GM19397 (cell line): ENCODE measurements around the gene CTBS.
"Not testable (repeated sequence)": the region's sequence is repeated elsewhere in the genome, so short reads cannot be mapped to it uniquely, and the experiment has no call there.

Experiments
- ATAC-seq: cut with Tn5 transposase; IDR thresholded peaks from one replicate; pipeline ENCODE4 v1.9.1; 2021; ENCODE audit warnings: mild to moderate bottlenecking, moderate library complexity; ENCODE audit not compliant: unreplicated experiment

CTBS gene

GRCh38 chr1:84573967-84574842 lies at the start of gene CTBS:
Gene CTBS, minus strand, starts transcription at chr1:84574440. Its CDS starts 25 bp downstream, at chr1:84574415.
- ATAC-seq: peak; percentile 90

- no peak for ATAC-seq
Observed at GRCh38 chr1:84621553-84621952, 47.3 kb upstream of the CTBS start.

DNA sequence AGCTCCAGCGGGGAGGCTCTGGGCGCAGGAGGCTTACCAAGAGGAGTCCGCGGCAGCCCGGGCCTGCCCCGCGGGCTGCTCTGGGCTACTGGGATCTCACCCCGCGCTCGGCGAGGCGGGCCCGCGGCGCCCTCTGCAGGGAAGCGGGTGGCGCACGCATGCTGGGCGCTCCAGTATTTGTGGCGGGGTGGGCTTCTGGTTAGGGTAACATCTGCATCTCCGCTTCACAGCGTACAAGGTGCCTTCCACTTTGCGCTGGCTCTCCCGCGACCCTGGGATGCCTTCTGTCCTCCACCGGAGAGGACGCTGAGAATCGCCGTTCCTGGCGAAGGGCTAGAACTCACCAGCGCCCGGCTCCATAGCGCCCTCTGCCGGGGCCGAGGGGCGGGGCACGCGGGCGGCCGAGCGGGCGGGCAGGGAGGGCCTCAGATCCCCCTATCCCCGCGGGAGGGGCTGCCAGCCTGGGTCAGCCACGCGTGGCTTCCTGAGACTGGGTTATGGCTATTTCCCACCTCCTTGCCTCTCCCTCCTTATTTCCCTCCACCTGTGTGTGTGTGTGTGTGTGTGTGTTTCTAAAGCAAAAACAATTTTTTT lies 46.6 kb upstream of the CTBS start:
- peak; percentile 95 for ATAC-seq

DNA sequence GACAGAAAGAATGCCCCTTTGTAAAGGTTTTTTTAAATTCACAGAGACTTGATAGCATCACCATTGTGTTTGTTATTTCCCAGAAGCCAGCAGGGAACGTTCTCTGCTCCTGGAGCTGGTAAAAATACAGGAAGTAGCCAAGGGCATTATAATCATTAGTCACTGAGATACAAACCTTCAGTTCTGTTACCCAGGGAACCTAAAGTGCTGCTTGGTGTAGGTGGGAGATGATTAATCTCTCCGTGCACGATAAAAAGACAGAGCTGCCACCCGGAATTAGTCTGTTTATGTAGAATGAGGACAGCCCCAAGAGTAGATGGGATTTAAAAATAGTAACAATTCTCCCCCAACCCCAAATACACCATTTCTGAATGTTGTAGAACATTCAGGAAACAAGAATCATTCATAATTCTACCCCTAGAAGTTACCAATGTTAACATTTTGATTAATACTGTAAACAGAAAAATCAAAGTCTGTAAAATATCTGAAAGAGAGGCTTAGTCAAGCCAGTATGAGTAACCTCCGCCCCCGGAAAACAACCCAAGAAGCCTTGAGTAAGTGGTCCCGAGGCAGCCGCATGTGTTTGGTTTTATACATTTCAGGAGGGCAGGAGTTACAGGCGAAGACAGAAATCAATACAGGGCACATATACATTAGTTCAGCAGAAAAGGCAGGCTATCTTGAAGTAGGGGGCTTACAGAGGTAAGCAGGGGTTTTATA lies 45.3 kb upstream of the CTBS start:
- ATAC-seq: no peak

DNA sequence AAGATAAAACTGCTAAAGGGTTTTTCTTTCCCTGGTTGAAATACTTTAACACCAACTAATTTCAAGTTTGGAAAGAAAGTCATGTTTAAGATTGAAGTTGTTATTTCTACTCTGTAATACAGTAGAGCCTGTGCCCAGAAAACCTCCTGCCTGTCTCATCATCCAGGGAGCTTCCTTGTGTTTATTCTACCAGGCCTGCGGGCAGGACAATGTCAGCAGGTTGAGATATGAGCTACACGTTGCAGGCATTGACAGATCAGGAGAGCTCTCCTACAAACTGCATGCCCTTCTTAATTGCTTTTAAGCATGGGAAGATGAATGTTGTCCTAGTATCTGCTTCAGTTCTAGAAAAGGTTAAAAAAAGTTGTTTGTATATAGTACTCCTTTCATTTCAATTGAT lies 43.1 kb upstream of the CTBS start:
- no peak for ATAC-seq

GRCh38 chr1:84615790-84616189 lies 41.5 kb upstream of the CTBS start:
- ATAC-seq: no peak

DNA sequence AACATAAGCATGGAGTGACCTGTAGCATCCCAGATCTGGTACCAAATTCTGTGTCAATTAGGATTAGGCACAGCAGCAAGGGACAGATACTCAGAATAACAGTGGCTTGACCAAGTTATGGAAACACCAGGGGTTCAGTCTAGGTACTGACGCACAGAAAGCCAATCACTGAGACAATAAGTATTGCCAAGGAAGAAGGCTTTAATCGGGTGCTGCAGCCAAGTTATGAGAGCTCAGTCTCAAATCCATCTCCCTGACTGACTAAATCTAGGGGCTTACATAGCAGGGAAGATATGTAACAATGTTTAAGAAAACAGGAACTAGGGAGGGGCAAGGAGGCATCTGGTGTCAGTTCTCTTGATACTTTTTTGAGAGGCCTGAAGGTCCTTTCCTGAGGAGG lies 39.6 kb upstream of the CTBS start:
- no peak for ATAC-seq

GRCh38 chr1:84613026-84613425 lies 38.8 kb upstream of the CTBS start:
- no peak for ATAC-seq

- ATAC-seq: no peak
Observed at GRCh38 chr1:84611796-84612195, 37.6 kb upstream of the CTBS start.

- no peak for ATAC-seq
Observed at GRCh38 chr1:84611091-84611490, 36.9 kb upstream of the CTBS start.

- no peak for ATAC-seq
Observed at GRCh38 chr1:84606977-84607376, 32.7 kb upstream of the CTBS start.

DNA sequence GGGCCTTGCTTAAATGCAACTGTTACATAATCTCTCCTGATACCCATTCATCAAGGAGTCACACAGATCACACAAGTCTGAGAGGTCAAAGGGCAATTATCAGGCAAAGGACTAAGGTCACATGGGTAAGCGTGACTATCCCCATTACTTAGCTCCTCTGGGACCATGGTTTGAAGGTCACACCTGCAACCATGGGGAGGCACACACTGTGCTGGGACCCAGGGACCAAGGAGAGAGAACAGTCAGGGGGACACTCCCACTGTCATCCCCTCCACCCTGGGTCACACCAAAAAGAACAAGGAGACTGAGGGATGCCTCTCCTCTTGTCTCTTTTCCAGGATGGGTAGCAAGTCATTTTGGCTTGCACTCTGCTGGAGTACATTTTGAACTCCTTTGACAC lies 30.9 kb upstream of the CTBS start:
- ATAC-seq: no peak

GRCh38 chr1:84603941-84604830 lies 29.9 kb upstream of the CTBS start:
- no peak for ATAC-seq

DNA sequence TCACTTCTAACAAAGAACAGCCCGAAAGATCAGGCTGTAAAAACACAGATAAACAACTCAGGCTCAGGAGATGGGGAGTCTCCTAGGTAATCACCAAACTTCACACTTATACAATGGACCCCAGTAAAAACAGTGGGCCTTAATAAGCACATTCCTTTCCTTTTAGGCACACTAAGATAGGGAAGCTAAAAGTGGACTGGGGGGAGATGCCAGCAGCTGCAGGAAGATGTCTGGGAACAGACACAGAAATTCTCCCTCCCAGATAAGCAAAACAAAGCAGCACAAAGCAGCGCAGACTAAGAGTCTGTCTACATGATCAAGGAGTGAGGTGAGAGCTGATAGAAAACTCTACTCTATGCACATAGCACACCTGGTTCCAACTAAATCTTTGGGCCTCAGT lies 29.0 kb upstream of the CTBS start:
- no peak for ATAC-seq

GRCh38 chr1:84600796-84601195 lies 26.6 kb upstream of the CTBS start:
- ATAC-seq: no peak

DNA sequence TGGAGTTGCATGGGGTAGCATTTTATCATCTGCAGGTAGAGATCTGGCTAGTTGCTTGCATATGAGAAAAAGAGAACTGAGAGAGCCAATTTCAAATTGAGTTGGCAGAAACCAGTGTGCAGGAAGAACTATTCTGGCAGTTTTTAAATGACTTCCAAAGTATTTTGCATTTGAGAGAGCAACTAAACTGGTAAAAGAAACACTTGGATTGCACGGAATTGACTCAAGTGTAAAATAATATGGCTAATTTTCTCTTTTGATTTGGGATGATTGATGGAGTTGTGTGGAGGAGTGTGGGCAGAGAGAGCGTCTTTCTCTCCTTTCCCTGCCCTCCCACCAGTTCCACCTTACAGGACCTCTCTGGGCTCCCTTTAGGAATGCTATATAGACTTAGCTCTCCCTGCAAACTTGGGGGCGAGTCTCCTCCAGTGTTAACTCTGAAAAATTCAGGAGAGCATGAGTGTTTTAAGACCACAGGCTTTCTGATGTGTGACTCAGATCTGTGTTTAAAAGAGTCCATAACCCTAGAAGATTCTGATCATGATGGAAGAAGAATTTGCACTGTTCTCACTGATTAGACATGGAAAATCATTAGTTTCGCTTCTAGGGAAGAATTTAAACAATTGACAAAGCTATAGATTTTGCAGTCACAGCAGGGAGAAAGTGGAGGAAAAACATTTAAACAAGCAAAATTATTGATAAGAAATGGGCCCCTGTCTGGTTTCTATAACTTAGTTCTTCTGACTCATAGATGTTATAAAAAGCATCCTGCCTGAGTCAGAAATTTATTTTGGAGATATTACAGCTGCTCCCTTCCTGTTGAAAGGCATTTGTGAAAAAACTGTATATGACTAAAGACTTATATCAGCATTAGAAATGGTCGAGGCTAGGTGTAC lies 24.9 kb upstream of the CTBS start:
- peak; percentile 63 for ATAC-seq

DNA sequence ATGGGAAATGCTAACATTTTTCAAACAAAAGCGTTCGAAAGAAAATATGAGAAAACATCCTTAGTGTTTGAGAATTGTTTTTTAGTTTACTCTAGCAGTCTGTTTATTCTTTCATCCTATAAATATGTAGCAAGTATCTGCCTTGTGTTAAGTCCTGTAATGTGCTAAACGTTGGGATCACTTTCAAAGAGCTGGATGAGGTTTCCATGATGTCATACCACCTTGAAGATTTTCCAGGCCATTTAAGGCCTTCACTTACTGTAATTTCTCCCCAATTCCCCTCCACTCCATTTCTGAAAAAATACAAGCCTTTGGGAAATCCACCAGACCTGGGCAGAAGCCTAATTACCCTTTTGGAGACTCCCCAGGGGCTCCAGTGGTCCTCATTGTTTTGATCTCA lies 24.2 kb upstream of the CTBS start:
- no peak for ATAC-seq

- ATAC-seq: no peak
Observed at GRCh38 chr1:84597011-84597410, 22.8 kb upstream of the CTBS start.

GRCh38 chr1:84594959-84595358 lies 20.7 kb upstream of the CTBS start:
- not testable (repeated sequence) for ATAC-seq

GRCh38 chr1:84587099-84587498 lies 12.9 kb upstream of the CTBS start:
- ATAC-seq: no peak
